ENCODE data around the gene GHDC. TPM values are rescaled to one million over a fixed set of nuclear protein-coding genes. Genes with fewer than 3 reads are reported as not detected.
"Not testable (repeated sequence)": the region's sequence is repeated elsewhere in the genome, so short reads cannot be mapped to it uniquely, and the experiment has no call there.

GHDC gene
- total RNA-seq: 16.1 and 26.5 TPM in 2 replicates
- 7.8 TPM for polyA plus RNA-seq (2012)

GRCh38 chr17:42193969-42194899, at the start of gene GHDC:
GHDC (minus strand) TSS chr17:42194494; CDS start chr17:42193581, 913 bp downstream.
- DNase-seq (ENCODE audit: low read depth): peak; percentile 80

GRCh38 chr17:42243493-42243982, 49.2 kb upstream of the GHDC start:
- DNase-seq (ENCODE audit: low read depth): no peak

- no peak for DNase-seq (ENCODE audit: low read depth)
Measured at GRCh38 chr17:42241871-42242270, 47.6 kb upstream of the GHDC start.

GRCh38 chr17:42240863-42241262, 46.6 kb upstream of the GHDC start:
- not testable (repeated sequence) for DNase-seq (ENCODE audit: low read depth)

GRCh38 chr17:42240201-42240600, 45.9 kb upstream of the GHDC start:
- no peak for DNase-seq (ENCODE audit: low read depth)

- not testable (repeated sequence) for DNase-seq (ENCODE audit: low read depth)
Measured at GRCh38 chr17:42239576-42239975, 45.3 kb upstream of the GHDC start.

- no peak for DNase-seq (ENCODE audit: low read depth)
Measured at GRCh38 chr17:42236760-42237159, 42.5 kb upstream of the GHDC start.

- peak; percentile 35 for DNase-seq (ENCODE audit: low read depth)
Measured at GRCh38 chr17:42233994-42234393, 39.7 kb upstream of the GHDC start.

- no peak for DNase-seq (ENCODE audit: low read depth)
Measured at GRCh38 chr17:42233156-42233555, 38.9 kb upstream of the GHDC start.

- no peak for DNase-seq (ENCODE audit: low read depth)
Measured at GRCh38 chr17:42230225-42230624, 35.9 kb upstream of the GHDC start.

GRCh38 chr17:42227849-42228700, 33.8 kb upstream of the GHDC start:
- DNase-seq (ENCODE audit: low read depth): peak; percentile 88

- DNase-seq (ENCODE audit: low read depth): no peak
Measured at GRCh38 chr17:42225646-42226045, 31.4 kb upstream of the GHDC start.

GRCh38 chr17:42224651-42225050, 30.4 kb upstream of the GHDC start:
- no peak for DNase-seq (ENCODE audit: low read depth)

GRCh38 chr17:42221886-42222745, 27.8 kb upstream of the GHDC start:
- DNase-seq (ENCODE audit: low read depth): peak; percentile 54

- DNase-seq (ENCODE audit: low read depth): not testable (repeated sequence)
Measured at GRCh38 chr17:42219280-42219679, 25.0 kb upstream of the GHDC start.

- no peak for DNase-seq (ENCODE audit: low read depth)
Measured at GRCh38 chr17:42214156-42214555, 19.9 kb upstream of the GHDC start.

GRCh38 chr17:42212382-42212781, 18.1 kb upstream of the GHDC start:
- no peak for DNase-seq (ENCODE audit: low read depth)

- peak; percentile 95 for DNase-seq (ENCODE audit: low read depth)
Measured at GRCh38 chr17:42211921-42212341, 17.6 kb upstream of the GHDC start.

GRCh38 chr17:42210046-42210445, 15.8 kb upstream of the GHDC start:
- no peak for DNase-seq (ENCODE audit: low read depth)

GRCh38 chr17:42206153-42206612, 11.9 kb upstream of the GHDC start:
- DNase-seq (ENCODE audit: low read depth): not testable (repeated sequence)

- DNase-seq (ENCODE audit: low read depth): no peak
Measured at GRCh38 chr17:42203354-42203753, 9.1 kb upstream of the GHDC start.

Data from myocyte (in vitro differentiated cells).